Thoracic aorta (tissue), 2 donors: Measurements from ENCODE around the gene AHRR. TPM values are rescaled to one million over a fixed set of nuclear protein-coding genes. Genes with fewer than 3 reads are reported as not detected.

ENCODE experiments used
- ATAC-seq: fragments of 150-250 bp; one replicate; pipeline ENCODE4 v1.8.0; 2017; ENCODE audit warnings: low read depth; ENCODE audit not compliant: insufficient number of reproducible peaks, low FRiP score
- DNase-seq: peaks from one replicate; pipeline ENCODE4 v3.0.0-alpha.2; 2020; ENCODE audit warnings: low spot score
- H3K27ac ChIP-seq, 2 donors: fragments of 200-600 bp; sonication (generic); 1 replicate in 1 of 2; 2 replicates in 1 of 2; pipeline ENCODE4 v1.5.1; 2016; ENCODE audit warnings: mild to moderate bottlenecking in 2 of 2, moderate library complexity in 2 of 2
- H3K27me3 ChIP-seq: fragments of 200-600 bp; sonication (generic); replicated peaks from 2 replicates; pipeline ENCODE4 v1.6.0; 2016; ENCODE audit warnings: mild to moderate bottlenecking; ENCODE audit not compliant: insufficient read depth
- H3K36me3 ChIP-seq: fragments of 200-600 bp; sonication (generic); one replicate; pipeline ENCODE4 v1.5.1; 2016
- H3K4me1 ChIP-seq, 2 donors: fragments of 200-600 bp; sonication (generic); 1 replicate in 1 of 2; 2 replicates in 1 of 2; pipeline versions ENCODE4 v1.5.1 to v1.6.0; 2016; ENCODE audit warnings: low read depth in 2 of 2, mild to moderate bottlenecking in 1 of 2; ENCODE audit not compliant: control insufficient read depth in 1 of 2
- H3K4me3 ChIP-seq: fragments of 200-600 bp; sonication (generic); 2 replicates; pipeline ENCODE4 v1.5.1; 2016; ENCODE audit warnings: mild to moderate bottlenecking
- H3K9me3 ChIP-seq: fragments of 200-600 bp; sonication (generic); 2 replicates; pipeline ENCODE4 v1.5.1; 2016
- total RNA-seq, 2 donors: library from RNA; depleted of rRNA; stranded (reverse); fragments of >200 nt; gene quantifications; one replicate each; pipeline versions ENCODE4 v1.1.0 to v1.2.3, GENCODE V29; 2016
- TF ChIP-seq, protein P1 (sequence below): fragments of 200-600 bp; sonication (generic); IDR thresholded peaks from one replicate; pipeline ENCODE4 v1.5.1; 2019; ENCODE audit warnings: antibody characterized with exemption

AHRR gene
- total RNA-seq, 2 donors from 2014 or later = 0.85 to 3.1 TPM

GRCh38 chr5:478982-479535 is 157.5 kb downstream of the AHRR start:
- peaks cover 4 to 8% of the 10 kb centered on the region in 2 donors for H3K4me1 ChIP-seq
- H3K27ac ChIP-seq = no peak overlapping the region
- no peak for ATAC-seq
- no peak overlapping the region for H3K4me3 ChIP-seq
- no peaks in the 10 kb centered on the region for H3K36me3 ChIP-seq
- DNase-seq = no peak
- H3K27me3 ChIP-seq = no peaks in the 10 kb centered on the region
- TF ChIP-seq, protein P1, sequence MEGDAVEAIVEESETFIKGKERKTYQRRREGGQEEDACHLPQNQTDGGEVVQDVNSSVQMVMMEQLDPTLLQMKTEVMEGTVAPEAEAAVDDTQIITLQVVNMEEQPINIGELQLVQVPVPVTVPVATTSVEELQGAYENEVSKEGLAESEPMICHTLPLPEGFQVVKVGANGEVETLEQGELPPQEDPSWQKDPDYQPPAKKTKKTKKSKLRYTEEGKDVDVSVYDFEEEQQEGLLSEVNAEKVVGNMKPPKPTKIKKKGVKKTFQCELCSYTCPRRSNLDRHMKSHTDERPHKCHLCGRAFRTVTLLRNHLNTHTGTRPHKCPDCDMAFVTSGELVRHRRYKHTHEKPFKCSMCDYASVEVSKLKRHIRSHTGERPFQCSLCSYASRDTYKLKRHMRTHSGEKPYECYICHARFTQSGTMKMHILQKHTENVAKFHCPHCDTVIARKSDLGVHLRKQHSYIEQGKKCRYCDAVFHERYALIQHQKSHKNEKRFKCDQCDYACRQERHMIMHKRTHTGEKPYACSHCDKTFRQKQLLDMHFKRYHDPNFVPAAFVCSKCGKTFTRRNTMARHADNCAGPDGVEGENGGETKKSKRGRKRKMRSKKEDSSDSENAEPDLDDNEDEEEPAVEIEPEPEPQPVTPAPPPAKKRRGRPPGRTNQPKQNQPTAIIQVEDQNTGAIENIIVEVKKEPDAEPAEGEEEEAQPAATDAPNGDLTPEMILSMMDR = no peak
- no peaks in the 10 kb centered on the region for H3K9me3 ChIP-seq

DNA sequence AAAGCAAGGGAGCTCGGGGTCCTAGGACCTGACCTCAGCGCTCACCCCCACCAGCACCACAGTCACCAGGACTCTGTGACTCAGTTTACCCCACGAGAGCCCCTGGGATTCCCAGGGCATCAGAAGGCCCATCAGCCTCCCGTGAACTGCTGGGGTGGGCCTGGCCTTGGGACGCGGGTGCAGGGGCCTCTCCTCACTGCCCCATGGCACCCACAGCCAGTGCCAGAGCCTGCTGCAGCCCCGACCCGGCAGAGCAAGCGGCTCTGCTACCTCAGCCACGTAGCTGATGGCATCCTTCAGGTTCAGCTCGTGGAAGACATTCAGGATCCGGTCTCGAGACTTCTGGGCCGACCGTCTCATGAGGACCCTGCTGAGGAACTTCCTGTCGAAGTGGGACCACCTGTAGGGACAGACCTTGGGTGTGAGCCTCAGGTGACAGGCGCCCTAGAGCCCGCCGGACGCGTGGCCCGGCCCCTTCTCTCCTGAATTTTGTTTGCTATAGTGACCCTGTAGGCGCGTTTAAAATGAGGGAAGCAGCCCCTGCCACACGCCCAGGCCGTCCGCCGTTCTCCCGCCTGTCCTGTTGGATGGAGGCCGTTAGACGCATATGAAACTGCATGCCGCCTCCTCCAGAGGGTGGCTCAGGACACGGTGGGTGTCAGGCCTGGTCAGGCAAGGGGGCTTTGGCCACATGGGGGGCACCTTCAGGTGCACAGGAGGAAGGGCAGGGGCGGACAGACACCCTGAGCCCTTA is 158.2 kb downstream of the AHRR start:
- ATAC-seq = no peak

GRCh38 chr5:481347-481746 is 159.8 kb downstream of the AHRR start:
- DNase-seq (no peak), ATAC-seq (no peak)
- Histone ChIP-seq H3K36me3 (no peaks in the 10 kb centered on the region), H3K4me1 (no peaks in the 10 kb centered on the region), H3K4me3 (no peak overlapping the region), H3K27me3 (no peaks in the 10 kb centered on the region), H3K9me3 (no peaks in the 10 kb centered on the region), H3K27ac (no peak overlapping the region)
- TF ChIP-seq, protein P1 = no peak

More for the DNA sequence above, 158.2 kb downstream of the AHRR start:
- no peaks in the 10 kb centered on the region for H3K27me3 ChIP-seq
- no peak overlapping the region for H3K4me3 ChIP-seq
- H3K4me1 ChIP-seq = peaks cover 4 to 6% of the 10 kb centered on the region in 2 donors
- TF ChIP-seq, protein P1 = no peak
- no peaks in the 10 kb centered on the region for H3K9me3 ChIP-seq
- H3K36me3 ChIP-seq = no peaks in the 10 kb centered on the region
- H3K27ac ChIP-seq = no peak overlapping the region
- DNase-seq = no peak

GRCh38 chr5:482021-482420 is 160.5 kb downstream of the AHRR start:
- no peaks in the 10 kb centered on the region for H3K27me3 ChIP-seq
- H3K27ac ChIP-seq = no peak overlapping the region
- H3K36me3 ChIP-seq = no peaks in the 10 kb centered on the region
- H3K4me1 ChIP-seq = no peaks in the 10 kb centered on the region
- H3K9me3 ChIP-seq = no peaks in the 10 kb centered on the region
- TF ChIP-seq, protein P1 = no peak
- ATAC-seq = no peak
- no peak for DNase-seq
- no peak overlapping the region for H3K4me3 ChIP-seq

GRCh38 chr5:482506-482905 is 161.0 kb downstream of the AHRR start:
- no peaks in the 10 kb centered on the region for H3K27me3 ChIP-seq

More at GRCh38 chr5:482506-482905, 161.0 kb downstream of the AHRR start:
- no peak overlapping the region for H3K4me3 ChIP-seq
- no peaks in the 10 kb centered on the region for H3K9me3 ChIP-seq
- no peak overlapping the region for H3K27ac ChIP-seq
- TF ChIP-seq, protein P1 = no peak
- no peaks in the 10 kb centered on the region for H3K4me1 ChIP-seq
- H3K36me3 ChIP-seq = no peaks in the 10 kb centered on the region
- ATAC-seq (no peak), DNase-seq (no peak)
